Neutrophil (primary cell): ENCODE results near the gene PKDREJ.
A peak's percentile ranks its signal among the peaks of the same experiment; 100 is the strongest.
"Not testable (repeated sequence)": the region's sequence is repeated elsewhere in the genome, so short reads cannot be mapped to it uniquely, and the experiment has no call there.

ENCODE experiments used
- H3K27ac ChIP-seq: fragments of 200-600 bp; sonication (generic); 2 replicates; pipeline ENCODE4 v1.5.1; 2016; ENCODE audit warnings: mild to moderate bottlenecking, moderate library complexity
- H3K27me3 ChIP-seq: fragments of 200-600 bp; sonication (generic); 2 replicates; pipeline ENCODE4 v1.6.0; 2016; ENCODE audit warnings: mild to moderate bottlenecking
- H3K36me3 ChIP-seq: fragments of 200-600 bp; sonication (generic); 2 replicates; pipeline ENCODE4 v1.5.1; 2017
- H3K4me1 ChIP-seq, 2 experiments: fragments of 200-600 bp in 1 of 2; sonication (generic) in 1 of 2; 1 replicate in 1 of 2; 2 replicates in 1 of 2; pipeline versions ENCODE4 v1.5.1 to v1.6.1; 2013 to 2016; ENCODE audit warnings: low read depth in 1 of 2, low read length in 1 of 2, mild to moderate bottlenecking in 1 of 2, moderate library complexity in 1 of 2; ENCODE audit not compliant: control insufficient read depth in 1 of 2, insufficient read depth in 1 of 2
- H3K4me3 ChIP-seq, 2 experiments: fragments of 200-600 bp in 1 of 2; sonication (generic) in 1 of 2; 1 replicate in 1 of 2; 2 replicates in 1 of 2; pipeline ENCODE4 v1.5.1; 2013 to 2016; ENCODE audit warnings: low read depth in 1 of 2, low read length in 1 of 2, mild to moderate bottlenecking in 1 of 2, moderate library complexity in 1 of 2
- H3K9me3 ChIP-seq: fragments of 200-600 bp; sonication (generic); 2 replicates; pipeline ENCODE4 v1.5.1; 2016
- TF ChIP-seq, protein P1 (sequence below): fragments of 200-600 bp; sonication (generic); IDR thresholded peaks from 2 replicates; pipeline ENCODE4 v1.5.1; 2016; ENCODE audit warnings: antibody characterized with exemption

Gene PKDREJ

GRCh38 chr22:46267431-46268279 is 4.5 kb upstream of the PKDREJ start, which contains the start of gene TTC38:
TTC38 (plus strand) TSS chr22:46268008; CDS start chr22:46268040, 32 bp downstream.
- no peaks in the 10 kb centered on the region for H3K9me3 ChIP-seq
- peaks cover 8% of the 10 kb centered on the region for H3K36me3 ChIP-seq
- TF ChIP-seq, protein P1, sequence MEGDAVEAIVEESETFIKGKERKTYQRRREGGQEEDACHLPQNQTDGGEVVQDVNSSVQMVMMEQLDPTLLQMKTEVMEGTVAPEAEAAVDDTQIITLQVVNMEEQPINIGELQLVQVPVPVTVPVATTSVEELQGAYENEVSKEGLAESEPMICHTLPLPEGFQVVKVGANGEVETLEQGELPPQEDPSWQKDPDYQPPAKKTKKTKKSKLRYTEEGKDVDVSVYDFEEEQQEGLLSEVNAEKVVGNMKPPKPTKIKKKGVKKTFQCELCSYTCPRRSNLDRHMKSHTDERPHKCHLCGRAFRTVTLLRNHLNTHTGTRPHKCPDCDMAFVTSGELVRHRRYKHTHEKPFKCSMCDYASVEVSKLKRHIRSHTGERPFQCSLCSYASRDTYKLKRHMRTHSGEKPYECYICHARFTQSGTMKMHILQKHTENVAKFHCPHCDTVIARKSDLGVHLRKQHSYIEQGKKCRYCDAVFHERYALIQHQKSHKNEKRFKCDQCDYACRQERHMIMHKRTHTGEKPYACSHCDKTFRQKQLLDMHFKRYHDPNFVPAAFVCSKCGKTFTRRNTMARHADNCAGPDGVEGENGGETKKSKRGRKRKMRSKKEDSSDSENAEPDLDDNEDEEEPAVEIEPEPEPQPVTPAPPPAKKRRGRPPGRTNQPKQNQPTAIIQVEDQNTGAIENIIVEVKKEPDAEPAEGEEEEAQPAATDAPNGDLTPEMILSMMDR: no peak
- H3K27ac ChIP-seq: peak within 1 kb of the TSS; percentile 44
- H3K4me3 ChIP-seq: peak within 1 kb of the TSS; percentile 74 to 77
- H3K4me1 ChIP-seq: peaks cover 22 to 27% of the 10 kb centered on the region in 2 experiments
- peaks cover 12% of the 10 kb centered on the region for H3K27me3 ChIP-seq

DNA sequence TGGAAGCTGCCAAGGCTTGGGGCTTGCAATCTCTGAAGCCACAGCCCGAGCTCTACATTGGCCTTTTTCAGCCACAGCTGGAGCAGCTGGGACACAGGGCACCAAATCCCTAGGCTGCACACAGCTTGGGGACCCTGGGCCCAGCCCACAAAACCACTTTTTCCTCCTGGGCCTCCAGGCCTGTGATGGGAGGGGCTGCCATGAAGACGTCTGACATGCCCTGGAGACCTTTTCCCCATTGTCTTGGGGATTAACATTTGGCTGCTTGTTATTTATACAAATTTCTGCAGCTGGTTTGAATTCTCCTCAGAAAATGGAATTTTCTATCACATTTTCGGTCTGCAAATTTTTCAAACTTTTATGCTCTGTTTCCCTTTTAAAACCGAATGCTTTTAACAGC is 2.5 kb upstream of the PKDREJ start:
- peaks cover 27 to 33% of the 10 kb centered on the region in 2 experiments for H3K4me1 ChIP-seq
- not testable (repeated sequence) for H3K36me3 ChIP-seq, H3K9me3 ChIP-seq, H3K4me3 ChIP-seq, H3K27ac ChIP-seq
- peaks cover 23% of the 10 kb centered on the region for H3K27me3 ChIP-seq

DNA sequence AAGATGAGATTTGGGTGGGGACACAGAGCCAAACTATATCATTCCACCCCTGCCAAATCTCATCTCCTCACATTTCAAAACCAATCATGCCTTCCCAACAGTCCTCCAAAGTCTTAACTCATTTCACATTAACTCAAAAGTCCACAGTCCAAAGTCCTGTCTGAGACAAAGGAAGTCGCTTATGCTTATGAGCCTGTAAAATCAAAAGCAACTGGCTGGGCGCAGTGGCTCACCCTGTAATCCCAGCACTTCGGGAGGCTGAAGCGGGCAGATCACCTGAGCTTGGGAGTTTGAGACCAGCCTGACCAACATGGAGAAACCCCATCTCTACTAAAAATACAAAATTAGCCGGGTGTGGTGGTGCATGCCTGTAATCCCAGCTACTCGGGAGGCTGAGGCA is 1.4 kb upstream of the PKDREJ start:
- not testable (repeated sequence) for H3K4me3 ChIP-seq, H3K27ac ChIP-seq, H3K36me3 ChIP-seq, H3K9me3 ChIP-seq
- Histone ChIP-seq H3K4me1 (peaks cover 33 to 42% of the 10 kb centered on the region in 2 experiments), H3K27me3 (peaks cover 23% of the 10 kb centered on the region)

GRCh38 chr22:46262449-46263215 is 511 bp downstream of the PKDREJ start:
- H3K4me1 ChIP-seq: peaks cover 40 to 45% of the 10 kb centered on the region in 2 experiments
- peaks cover 23% of the 10 kb centered on the region for H3K27me3 ChIP-seq
- peak overlapping the region; percentile 83 for H3K27ac ChIP-seq
- no peaks in the 10 kb centered on the region for H3K36me3 ChIP-seq
- peak overlapping the region; percentile 59 for H3K4me3 ChIP-seq
- TF ChIP-seq, protein P1: peak; percentile 66
- H3K9me3 ChIP-seq: no peaks in the 10 kb centered on the region

GRCh38 chr22:46260038-46260437 is 3.1 kb downstream of the PKDREJ start:
- Histone ChIP-seq H3K9me3 (no peaks in the 10 kb centered on the region), H3K4me3 (no peak overlapping the region), H3K36me3 (no peaks in the 10 kb centered on the region), H3K4me1 (peaks cover 33 to 40% of the 10 kb centered on the region in 2 experiments), H3K27me3 (peaks cover 23% of the 10 kb centered on the region), H3K27ac (peak overlapping the region; percentile 78)
- TF ChIP-seq, protein P1: no peak

DNA sequence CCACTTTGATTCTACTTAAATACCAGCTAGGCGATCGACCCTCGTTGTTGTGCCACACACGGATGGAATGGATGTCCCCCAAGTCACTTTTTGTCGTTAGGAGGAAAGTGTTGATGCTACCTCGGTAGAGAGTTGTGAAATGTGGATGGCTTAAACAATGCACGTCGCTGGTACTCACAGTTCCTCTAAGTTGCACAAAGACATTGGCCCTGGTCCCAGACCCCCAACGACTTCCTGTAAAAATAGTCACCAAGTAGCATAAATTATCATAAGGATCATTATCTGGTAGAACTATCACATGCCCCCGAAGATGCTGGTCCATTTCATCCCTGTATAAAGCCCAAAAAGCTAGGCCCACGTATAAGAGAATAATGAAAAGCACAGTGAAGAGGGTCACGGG is 3.8 kb downstream of the PKDREJ start:
- peaks cover 23% of the 10 kb centered on the region for H3K27me3 ChIP-seq
- peak overlapping the region; percentile 78 for H3K27ac ChIP-seq
- peaks cover 33 to 40% of the 10 kb centered on the region in 2 experiments for H3K4me1 ChIP-seq
- H3K9me3 ChIP-seq: no peaks in the 10 kb centered on the region
- no peaks in the 10 kb centered on the region for H3K36me3 ChIP-seq
- H3K4me3 ChIP-seq: no peak overlapping the region
- TF ChIP-seq, protein P1: no peak
